ENCODE data around the gene ZNF385A.

GRCh38 chr12:54375259-54375579, 9.3 kb downstream of the ZNF385A start:
- TF ChIP-seq TAF1 (conservative IDR thresholded peaks at IDR 0.05), result no peak
- no peak for TF ChIP-seq CTCF (IDR thresholded peaks at IDR 0.05; ENCODE audit: low read depth, low read length, missing input control)
- TF ChIP-seq EGR1 (IDR thresholded peaks at IDR 0.05; ENCODE audit: low read depth in 2 of 2), result no peak
- no peak for TF ChIP-seq RAD21 (IDR thresholded peaks at IDR 0.05)
- no peak for TF ChIP-seq SP1 (IDR thresholded peaks at IDR 0.05)
- no peak for TF ChIP-seq YY1 (IDR thresholded peaks at IDR 0.05)
- no peak for TF ChIP-seq REST (IDR thresholded peaks at IDR 0.05)
- TF ChIP-seq JUND (IDR thresholded peaks at IDR 0.05), result no peak
- TF ChIP-seq MAX (IDR thresholded peaks at IDR 0.05), result no peak
- no peak for TF ChIP-seq ATF3 (IDR thresholded peaks at IDR 0.05)
- TF ChIP-seq FOXA1 (IDR thresholded peaks at IDR 0.05), result no peak
- TF ChIP-seq ZBTB33 (IDR thresholded peaks at IDR 0.05), result no peak
